Transverse colon (tissue), 4 donors: ENCODE measurements around the gene KRT34.

Source experiments
- CTCF ChIP-seq, 5 experiments: fragments of 200-600 bp in 3 of 5; fragments of 450-650 bp in 2 of 5; sonication (generic) in 3 of 5; IDR thresholded peaks; 1 replicate in 2 of 5; 2 replicates in 3 of 5; pipeline ENCODE4 v1.5.1; 2016 to 2017; ENCODE audit warnings: antibody characterized with exemption in 5 of 5, inconsistent platforms in 3 of 5, mild to moderate bottlenecking in 2 of 5, moderate library complexity in 1 of 5
- POLR2AphosphoS5 ChIP-seq, 3 donors: sonication (generic); formaldehyde crosslinking; IDR thresholded peaks; one replicate each; pipeline ENCODE4 v1.6.1; 2016; ENCODE audit warnings: antibody characterized with exemption in 3 of 3

GRCh38 chr17:41421617-41422016, 39.5 kb upstream of the KRT34 start:
- TF ChIP-seq POLR2AphosphoS5 (IDR thresholded peaks at IDR 0.05) (peak in 1 of 3 donors; percentile 29), CTCF (IDR thresholded peaks at IDR 0.05) (no peak)
